ENCODE results near the gene ID4. TPM values are rescaled to one million over a fixed set of nuclear protein-coding genes. Genes with fewer than 3 reads are reported as not detected.

Gene ID4
- total RNA-seq, 1 donor from 2014 or later = 27.8 TPM

DNA sequence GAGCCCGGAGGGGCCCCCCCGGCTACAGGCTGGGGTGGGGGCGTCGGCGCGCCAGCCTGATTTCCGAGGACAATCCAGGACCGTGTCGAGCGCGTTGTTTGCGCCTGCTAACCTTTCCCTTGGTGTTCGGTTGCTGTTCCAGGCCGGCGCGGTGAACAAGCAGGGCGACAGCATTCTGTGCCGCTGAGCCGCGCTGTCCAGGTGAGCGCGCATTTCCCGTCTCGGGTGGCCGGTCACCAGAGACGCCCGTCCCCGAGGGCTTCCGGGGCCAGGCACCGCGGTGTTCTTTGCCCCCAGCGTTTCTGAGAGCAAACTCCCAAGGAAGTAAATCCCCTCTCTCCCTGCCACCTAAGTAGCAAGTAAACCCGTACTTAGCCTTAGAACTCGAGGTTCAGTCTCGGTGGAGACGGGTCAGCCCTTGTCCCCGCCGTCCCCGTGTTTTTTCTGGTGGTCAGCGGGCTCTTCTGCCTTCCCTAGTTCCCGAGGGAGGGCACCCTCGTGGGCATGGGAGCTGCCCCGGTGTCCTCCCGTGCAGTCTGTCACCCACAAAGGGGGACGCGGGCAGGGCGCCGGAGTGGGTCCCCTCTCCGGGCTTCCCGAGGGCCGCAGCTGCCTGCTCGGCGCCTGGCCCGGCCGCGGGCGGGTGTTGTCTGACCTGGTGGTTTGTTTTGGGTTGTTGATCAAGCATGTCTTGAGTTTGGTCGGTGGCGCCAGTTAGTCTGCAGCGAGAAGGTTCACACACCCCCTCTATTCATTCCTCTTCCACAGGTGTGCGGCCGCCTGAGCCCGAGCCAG is 1.5 kb downstream of the ID4 start:
- ATAC-seq = peak; percentile 59 to 62
- intact Hi-C loops (cut with DNase I) = no loop called here
- TF ChIP-seq CTCF (IDR thresholded peaks at IDR 0.05) = no peak

DNA sequence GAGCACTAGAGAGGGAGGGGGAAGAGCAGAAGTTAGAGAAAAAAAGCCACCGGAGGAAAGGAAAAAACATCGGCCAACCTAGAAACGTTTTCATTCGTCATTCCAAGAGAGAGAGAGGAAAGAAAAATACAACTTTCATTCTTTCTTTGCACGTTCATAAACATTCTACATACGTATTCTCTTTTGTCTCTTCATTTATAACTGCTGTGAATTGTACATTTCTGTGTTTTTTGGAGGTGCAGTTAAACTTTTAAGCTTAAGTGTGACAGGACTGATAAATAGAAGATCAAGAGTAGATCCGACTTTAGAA is 2.0 kb downstream of the ID4 start:
- H3K27me3 ChIP-seq (ENCODE audit: low read depth) = peaks cover 18% of the 10 kb centered on the region

More for the DNA sequence above, 1.5 kb downstream of the ID4 start:
- no peaks in the 10 kb centered on the region for H3K36me3 ChIP-seq
- peak; percentile 83 for DNase-seq
- H3K4me3 ChIP-seq = peak overlapping the region; percentile 66
- H3K9me3 ChIP-seq = no peaks in the 10 kb centered on the region
- peaks cover 18% of the 10 kb centered on the region for H3K27me3 ChIP-seq (ENCODE audit: low read depth)
- H3K27ac ChIP-seq = peak overlapping the region; percentile 89
- peaks cover 10% of the 10 kb centered on the region for H3K4me1 ChIP-seq

GRCh38 chr6:19839788-19840187 is 2.6 kb downstream of the ID4 start:
- peaks cover 18% of the 10 kb centered on the region for H3K27me3 ChIP-seq (ENCODE audit: low read depth)
- DNase-seq = no peak
- H3K36me3 ChIP-seq = no peaks in the 10 kb centered on the region
- H3K4me3 ChIP-seq = peak overlapping the region; percentile 66
- intact Hi-C loops (cut with DNase I) = no loop called here
- no peak for TF ChIP-seq CTCF (IDR thresholded peaks at IDR 0.05)
- H3K27ac ChIP-seq = peak overlapping the region; percentile 89
- no peak for ATAC-seq
- peaks cover 10% of the 10 kb centered on the region for H3K4me1 ChIP-seq
- H3K9me3 ChIP-seq = no peaks in the 10 kb centered on the region

More for the DNA sequence above, 2.0 kb downstream of the ID4 start:
- Histone ChIP-seq H3K36me3 (no peaks in the 10 kb centered on the region), H3K4me1 (peaks cover 10% of the 10 kb centered on the region), H3K9me3 (no peaks in the 10 kb centered on the region), H3K27ac (peak overlapping the region; percentile 89), H3K4me3 (peak overlapping the region; percentile 66)
- TF ChIP-seq CTCF (IDR thresholded peaks at IDR 0.05) = no peak
- intact Hi-C loops (cut with DNase I) = no loop called here
- DNase-seq (no peak), ATAC-seq (no peak)

GRCh38 chr6:19841181-19841580 is 4.0 kb downstream of the ID4 start:
- intact Hi-C loops (cut with DNase I) = no loop called here
- Histone ChIP-seq H3K27ac (no peak overlapping the region), H3K4me1 (peaks cover 10% of the 10 kb centered on the region), H3K36me3 (no peaks in the 10 kb centered on the region), H3K4me3 (peak overlapping the region; percentile 66), H3K9me3 (no peaks in the 10 kb centered on the region), H3K27me3 (ENCODE audit: low read depth) (peaks cover 18% of the 10 kb centered on the region)
- TF ChIP-seq CTCF (IDR thresholded peaks at IDR 0.05) = no peak
- ATAC-seq (no peak), DNase-seq (no peak)

DNA sequence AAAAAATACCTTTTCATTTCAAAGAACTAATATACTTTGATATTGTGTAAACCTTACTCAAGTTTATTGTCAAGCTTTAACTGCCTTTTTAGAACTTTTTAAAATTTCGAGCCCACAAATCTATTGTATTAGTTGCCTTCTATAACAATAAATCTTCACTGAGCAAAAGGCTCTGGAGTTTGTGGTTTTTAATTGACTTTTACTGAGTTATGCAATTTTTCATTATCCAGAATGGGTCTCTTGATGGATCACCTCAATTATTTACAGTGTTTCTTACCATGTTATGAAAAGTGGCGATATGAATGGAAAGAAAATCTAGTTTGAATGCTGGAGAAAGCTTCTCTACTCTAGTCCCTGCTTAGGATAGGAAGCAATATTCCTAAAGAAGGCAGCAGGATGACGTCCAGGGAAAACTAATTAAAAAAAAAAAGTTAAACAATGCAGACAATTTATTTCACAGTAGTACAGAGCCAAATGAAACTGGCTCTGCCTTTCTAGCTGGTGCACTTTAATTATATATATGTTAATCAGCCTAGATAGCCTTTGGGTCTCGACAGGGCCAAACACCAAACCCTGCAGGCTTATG is 5.0 kb downstream of the ID4 start:
- Histone ChIP-seq H3K9me3 (no peaks in the 10 kb centered on the region), H3K4me3 (no peak overlapping the region), H3K27ac (no peak overlapping the region), H3K4me1 (peaks cover 10% of the 10 kb centered on the region), H3K36me3 (no peaks in the 10 kb centered on the region), H3K27me3 (ENCODE audit: low read depth) (peaks cover 14% of the 10 kb centered on the region)
- no peak for DNase-seq
- TF ChIP-seq CTCF (IDR thresholded peaks at IDR 0.05) = no peak
- intact Hi-C loops (cut with DNase I) = no loop called here
- ATAC-seq = no peak

All from lower lobe of right lung (tissue), 2 donors.